Measurements from ENCODE around the gene SCTR.

SCTR gene

DNA sequence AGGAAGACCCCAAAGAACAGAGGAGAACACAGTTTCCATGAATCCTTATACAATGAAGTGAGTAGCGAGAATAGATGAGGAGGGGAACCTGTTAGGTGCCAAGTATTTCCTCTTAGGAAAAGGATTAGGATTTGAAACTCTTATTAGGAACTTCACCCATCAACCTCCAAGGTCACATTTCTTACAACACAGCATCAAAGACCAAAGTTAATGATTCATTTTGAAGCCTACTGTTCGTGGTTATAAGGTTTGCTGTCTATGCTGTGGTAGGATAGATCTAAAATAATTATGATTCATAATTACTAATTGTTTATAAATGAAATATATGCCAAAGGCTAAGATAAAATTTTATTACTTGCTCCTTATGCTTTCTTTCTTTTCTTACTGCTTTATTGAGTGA is 26.1 kb upstream of the SCTR start:
- TF ChIP-seq, protein P1, sequence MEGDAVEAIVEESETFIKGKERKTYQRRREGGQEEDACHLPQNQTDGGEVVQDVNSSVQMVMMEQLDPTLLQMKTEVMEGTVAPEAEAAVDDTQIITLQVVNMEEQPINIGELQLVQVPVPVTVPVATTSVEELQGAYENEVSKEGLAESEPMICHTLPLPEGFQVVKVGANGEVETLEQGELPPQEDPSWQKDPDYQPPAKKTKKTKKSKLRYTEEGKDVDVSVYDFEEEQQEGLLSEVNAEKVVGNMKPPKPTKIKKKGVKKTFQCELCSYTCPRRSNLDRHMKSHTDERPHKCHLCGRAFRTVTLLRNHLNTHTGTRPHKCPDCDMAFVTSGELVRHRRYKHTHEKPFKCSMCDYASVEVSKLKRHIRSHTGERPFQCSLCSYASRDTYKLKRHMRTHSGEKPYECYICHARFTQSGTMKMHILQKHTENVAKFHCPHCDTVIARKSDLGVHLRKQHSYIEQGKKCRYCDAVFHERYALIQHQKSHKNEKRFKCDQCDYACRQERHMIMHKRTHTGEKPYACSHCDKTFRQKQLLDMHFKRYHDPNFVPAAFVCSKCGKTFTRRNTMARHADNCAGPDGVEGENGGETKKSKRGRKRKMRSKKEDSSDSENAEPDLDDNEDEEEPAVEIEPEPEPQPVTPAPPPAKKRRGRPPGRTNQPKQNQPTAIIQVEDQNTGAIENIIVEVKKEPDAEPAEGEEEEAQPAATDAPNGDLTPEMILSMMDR (IDR thresholded peaks at IDR 0.05; ENCODE audit: low read depth, low read length, missing control alignments), result no peak
- no peak for DNase-seq (ENCODE audit: low read depth)
- in situ Hi-C loops (cut with HindIII; ENCODE audit: low sequenced_read_pairs), result no loop called here
- no peak overlapping the region for H3K4me3 ChIP-seq (ENCODE audit: low read depth, low read length)

DNA sequence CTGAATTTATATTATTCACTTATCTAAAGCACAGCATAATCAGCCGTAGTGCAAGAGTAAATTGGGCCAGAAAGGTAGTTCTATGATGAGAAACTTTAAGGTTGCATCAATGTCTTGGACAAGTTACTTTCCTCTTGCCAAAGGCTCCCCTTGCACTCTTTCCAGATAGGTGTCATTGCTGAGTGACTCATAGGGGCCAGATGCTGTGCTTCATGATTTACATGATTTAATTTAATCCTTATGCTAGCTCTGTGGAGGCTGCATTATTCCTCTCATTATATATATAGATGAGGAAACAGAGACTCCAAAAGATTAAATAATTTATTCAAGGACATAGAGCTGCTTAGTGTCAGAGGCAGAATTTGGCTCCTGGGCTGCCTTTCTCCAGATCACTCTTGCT is 25.0 kb upstream of the SCTR start:
- no peak overlapping the region for H3K4me3 ChIP-seq (ENCODE audit: low read depth, low read length)
- DNase-seq (ENCODE audit: low read depth), result peak; percentile 45
- TF ChIP-seq, protein P1 (IDR thresholded peaks at IDR 0.05; ENCODE audit: low read depth, low read length, missing control alignments), result no peak
- in situ Hi-C loops (cut with HindIII; ENCODE audit: low sequenced_read_pairs), result no loop called here

DNA sequence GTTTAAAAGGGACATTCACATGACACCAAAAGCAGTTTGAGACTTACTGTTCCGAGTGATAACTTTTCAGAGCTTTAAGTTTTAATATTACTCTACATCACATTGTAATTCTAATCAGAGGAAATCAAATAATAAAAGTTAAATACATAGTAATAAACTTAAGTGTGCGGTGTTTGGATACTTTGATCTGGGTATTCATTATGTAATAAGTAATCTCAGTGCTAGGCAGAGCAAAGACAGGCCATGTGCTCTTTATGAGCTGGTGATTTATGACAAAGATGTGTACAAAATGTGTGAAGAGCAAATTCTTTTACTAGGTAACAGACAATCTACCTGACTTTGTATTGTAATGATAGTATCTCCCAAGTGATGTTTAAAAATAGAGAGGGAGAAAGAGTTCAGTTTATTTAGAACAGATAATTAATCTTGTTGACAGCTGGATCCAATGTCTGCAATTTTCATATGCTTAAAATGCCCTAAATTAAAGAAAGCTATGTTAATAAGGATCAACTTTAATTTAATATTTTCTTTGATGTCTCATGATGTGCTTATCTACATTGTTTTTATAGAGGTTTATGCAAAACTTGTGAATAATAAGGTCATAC is 24.3 kb upstream of the SCTR start:
- no peak overlapping the region for H3K4me3 ChIP-seq (ENCODE audit: low read depth, low read length)
- TF ChIP-seq, protein P1 (IDR thresholded peaks at IDR 0.05; ENCODE audit: low read depth, low read length, missing control alignments), result no peak
- in situ Hi-C loops (cut with HindIII; ENCODE audit: low sequenced_read_pairs), result no loop called here
- DNase-seq (ENCODE audit: low read depth), result no peak

DNA sequence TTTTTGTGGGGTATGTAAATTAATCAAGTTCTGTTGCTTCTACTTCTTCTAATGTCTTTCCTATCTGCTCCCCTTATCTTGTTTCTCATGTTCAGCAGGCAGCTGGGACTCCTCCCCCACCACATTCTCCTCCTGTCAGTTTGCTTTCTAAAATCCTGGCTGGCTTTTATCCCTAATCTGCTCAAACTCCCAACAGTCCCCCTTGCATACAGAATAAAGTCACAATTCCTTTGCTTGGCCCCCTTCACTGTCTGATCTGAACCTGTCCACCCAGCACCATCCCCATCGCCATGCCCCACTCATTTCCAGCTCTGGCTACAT is 22.1 kb upstream of the SCTR start:
- TF ChIP-seq, protein P1 (IDR thresholded peaks at IDR 0.05; ENCODE audit: low read depth, low read length, missing control alignments), result no peak
- DNase-seq (ENCODE audit: low read depth), result no peak
- in situ Hi-C loops (cut with HindIII; ENCODE audit: low sequenced_read_pairs), result no loop called here
- no peak overlapping the region for H3K4me3 ChIP-seq (ENCODE audit: low read depth, low read length)

DNA sequence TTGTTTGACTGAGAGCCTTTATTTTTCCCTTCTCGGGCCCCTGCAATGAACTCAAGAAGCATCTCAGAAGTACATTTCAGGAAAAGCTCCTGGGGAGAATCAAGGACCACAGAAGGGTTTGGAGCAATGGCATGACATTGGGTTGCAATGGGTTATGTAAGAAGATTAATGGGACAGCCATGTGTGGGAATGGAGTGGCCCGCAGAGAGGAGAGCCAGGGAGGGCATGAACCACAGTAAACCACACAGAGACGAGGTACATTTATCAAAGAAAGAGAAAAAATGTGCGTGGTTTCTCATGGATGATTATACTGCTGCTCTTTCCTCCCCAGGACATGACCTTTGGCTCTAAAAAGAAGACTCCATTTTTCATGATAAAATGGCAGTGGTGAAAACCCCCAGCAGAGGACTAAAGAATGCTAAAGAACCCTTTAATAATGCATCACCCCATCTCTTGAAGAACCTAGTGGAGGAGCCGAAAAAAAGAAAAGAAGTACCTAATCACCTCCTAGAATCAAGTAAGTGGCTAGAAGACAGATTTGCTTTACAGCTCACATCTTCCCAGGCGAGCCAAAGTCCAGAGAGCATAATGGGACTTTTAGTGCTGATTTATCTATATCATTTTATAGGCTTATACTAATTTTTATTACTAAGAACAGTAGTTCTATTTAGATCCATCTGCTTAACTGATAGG is 21.6 kb upstream of the SCTR start:
- H3K4me3 ChIP-seq (ENCODE audit: low read depth, low read length), result no peak overlapping the region
- in situ Hi-C loops (cut with HindIII; ENCODE audit: low sequenced_read_pairs), result no loop called here
- DNase-seq (ENCODE audit: low read depth), result peak; percentile 66
- TF ChIP-seq, protein P1 (IDR thresholded peaks at IDR 0.05; ENCODE audit: low read depth, low read length, missing control alignments), result no peak

DNA sequence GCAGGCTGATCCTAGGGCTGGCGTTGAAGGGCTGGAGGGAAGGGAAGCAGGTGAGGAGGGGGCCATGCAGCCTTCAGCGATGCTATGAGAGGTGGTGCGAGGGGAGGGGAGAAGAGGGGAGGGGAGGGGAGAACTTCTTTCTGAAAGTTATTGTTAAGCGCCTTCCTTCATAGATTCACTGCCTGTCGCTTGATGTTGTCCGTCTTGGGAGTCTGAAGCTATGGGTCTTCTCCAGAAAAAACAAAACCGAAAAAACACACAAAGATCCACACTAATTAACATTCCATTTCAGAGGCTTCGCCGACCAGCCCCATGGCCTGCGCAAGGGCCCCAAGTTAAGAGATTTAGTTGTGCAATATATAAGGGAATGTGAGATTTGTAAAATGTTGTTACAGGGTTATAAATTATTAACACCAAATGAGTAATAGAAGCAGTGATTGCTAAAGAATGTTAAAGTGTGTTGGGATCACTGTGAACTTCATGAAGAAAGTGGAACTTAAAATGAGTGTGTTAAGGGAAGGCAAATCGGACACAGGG is 20.7 kb upstream of the SCTR start:
- peak overlapping the region; percentile 51 for H3K4me3 ChIP-seq (ENCODE audit: low read depth, low read length)
- TF ChIP-seq, protein P1 (IDR thresholded peaks at IDR 0.05; ENCODE audit: low read depth, low read length, missing control alignments), result no peak
- in situ Hi-C loops (cut with HindIII; ENCODE audit: low sequenced_read_pairs), result no loop called here
- DNase-seq (ENCODE audit: low read depth), result no peak
